Fibroblast of lung (primary cell): ENCODE data around the gene GALNT11.

Source experiments
- EZH2 ChIP-seq: IDR thresholded peaks from 2 replicates; pipeline ENCODE4 v1.5.1; 2012; ENCODE audit warnings: low read length, control low read depth, mild to moderate bottlenecking; ENCODE audit errors: missing control alignments
- TF ChIP-seq, protein P1 (sequence below), 2 donors: IDR thresholded peaks in 1 of 2; conservative IDR thresholded peaks in 1 of 2; 1 replicate in 1 of 2; 2 replicates in 1 of 2; pipeline ENCODE4 v1.5.1; 2011 to 2012; ENCODE audit warnings: low read length in 2 of 2, control low read depth in 1 of 2, inconsistent platforms in 1 of 2, low read depth in 1 of 2, mild to moderate bottlenecking in 1 of 2

DNA sequence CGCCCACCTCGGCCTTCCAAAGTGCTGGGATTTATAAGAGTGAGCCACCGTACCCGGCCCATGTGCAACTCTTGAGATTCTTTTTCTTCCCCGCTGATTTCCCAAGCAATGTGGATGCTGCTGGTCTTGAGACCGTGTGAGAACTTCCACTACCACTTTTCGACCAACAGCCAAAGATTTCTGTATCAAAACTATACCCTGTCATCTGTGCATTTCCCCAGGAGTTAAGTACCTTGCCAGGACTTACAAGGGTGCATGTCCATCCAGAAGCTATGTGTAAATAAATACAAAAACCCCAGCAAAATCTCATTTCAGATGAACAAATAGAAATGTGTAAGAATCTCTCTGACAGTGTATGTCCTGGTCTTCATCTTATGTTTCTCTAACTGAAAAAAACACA, 9.9 kb upstream of the GALNT11 start:
- TF ChIP-seq, protein P1, sequence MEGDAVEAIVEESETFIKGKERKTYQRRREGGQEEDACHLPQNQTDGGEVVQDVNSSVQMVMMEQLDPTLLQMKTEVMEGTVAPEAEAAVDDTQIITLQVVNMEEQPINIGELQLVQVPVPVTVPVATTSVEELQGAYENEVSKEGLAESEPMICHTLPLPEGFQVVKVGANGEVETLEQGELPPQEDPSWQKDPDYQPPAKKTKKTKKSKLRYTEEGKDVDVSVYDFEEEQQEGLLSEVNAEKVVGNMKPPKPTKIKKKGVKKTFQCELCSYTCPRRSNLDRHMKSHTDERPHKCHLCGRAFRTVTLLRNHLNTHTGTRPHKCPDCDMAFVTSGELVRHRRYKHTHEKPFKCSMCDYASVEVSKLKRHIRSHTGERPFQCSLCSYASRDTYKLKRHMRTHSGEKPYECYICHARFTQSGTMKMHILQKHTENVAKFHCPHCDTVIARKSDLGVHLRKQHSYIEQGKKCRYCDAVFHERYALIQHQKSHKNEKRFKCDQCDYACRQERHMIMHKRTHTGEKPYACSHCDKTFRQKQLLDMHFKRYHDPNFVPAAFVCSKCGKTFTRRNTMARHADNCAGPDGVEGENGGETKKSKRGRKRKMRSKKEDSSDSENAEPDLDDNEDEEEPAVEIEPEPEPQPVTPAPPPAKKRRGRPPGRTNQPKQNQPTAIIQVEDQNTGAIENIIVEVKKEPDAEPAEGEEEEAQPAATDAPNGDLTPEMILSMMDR (conservative IDR thresholded peaks at IDR 0.05 in 1 of 2, IDR thresholded peaks at IDR 0.05 in 1 of 2; ENCODE audit: low read depth in 1 of 2, low read length in 2 of 2), result no peak
- TF ChIP-seq EZH2, result no peak
